TTC549 (cell line): ENCODE data around the gene LDLRAD4.
"Not testable (repeated sequence)": the region's sequence is repeated elsewhere in the genome, so short reads cannot be mapped to it uniquely, and the experiment has no call there.

Experiments
- FAIRE-seq: peaks from 2 replicates; lab custom pipeline; 2012; peaks lifted over from hg19 to GRCh38; lab: Jason Lieb, UNC

Gene LDLRAD4

DNA sequence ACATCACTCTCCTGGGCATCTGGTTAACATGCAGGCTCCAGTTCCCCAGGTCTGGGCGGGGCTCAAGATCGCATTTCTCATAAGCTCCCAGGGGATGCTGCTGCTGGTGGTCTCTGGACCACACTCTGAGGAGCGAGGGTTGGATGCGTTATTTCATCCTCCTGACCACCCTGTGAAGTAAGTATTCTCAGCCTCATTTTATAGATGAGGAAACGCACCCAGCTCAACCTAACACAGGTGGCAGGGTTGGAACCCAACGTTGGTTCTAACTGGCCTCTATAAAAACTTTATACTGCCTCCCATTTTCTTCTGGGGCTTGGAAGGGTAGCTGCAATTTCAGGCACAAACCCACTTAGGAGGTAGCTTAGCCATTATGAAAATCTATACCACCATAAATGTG is 387.3 kb downstream of the LDLRAD4 start:
- no peak for FAIRE-seq

GRCh38 chr18:13606604-13607254 is 388.2 kb downstream of the LDLRAD4 start:
- FAIRE-seq = no peak

DNA sequence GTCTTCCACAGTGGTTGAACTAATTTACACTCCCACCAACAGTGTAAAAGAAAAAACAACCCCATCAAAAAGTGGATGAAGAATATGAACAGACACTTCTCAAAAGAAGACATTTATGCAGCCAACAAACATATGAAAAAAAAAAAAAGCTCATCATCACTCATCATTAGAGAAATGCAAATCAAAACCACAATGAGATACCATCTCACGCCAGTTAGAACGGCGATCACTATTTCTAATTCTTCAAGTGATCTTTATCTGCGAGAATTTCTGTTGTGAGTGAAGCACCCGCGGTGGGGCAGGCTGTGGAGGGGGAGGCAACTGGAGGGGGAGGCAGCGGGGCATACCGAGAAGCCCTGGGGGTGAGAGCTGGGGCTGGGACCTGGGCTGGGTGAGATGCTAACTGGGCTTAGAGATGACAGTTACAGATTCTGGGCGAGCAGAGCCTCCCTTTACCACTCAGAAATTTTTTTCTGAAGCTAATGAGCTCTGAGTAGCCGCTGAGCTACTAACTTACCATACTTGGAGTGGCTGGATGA is 389.5 kb downstream of the LDLRAD4 start:
- not testable (repeated sequence) for FAIRE-seq

GRCh38 chr18:13608791-13609532 is 390.4 kb downstream of the LDLRAD4 start:
- FAIRE-seq = no peak

DNA sequence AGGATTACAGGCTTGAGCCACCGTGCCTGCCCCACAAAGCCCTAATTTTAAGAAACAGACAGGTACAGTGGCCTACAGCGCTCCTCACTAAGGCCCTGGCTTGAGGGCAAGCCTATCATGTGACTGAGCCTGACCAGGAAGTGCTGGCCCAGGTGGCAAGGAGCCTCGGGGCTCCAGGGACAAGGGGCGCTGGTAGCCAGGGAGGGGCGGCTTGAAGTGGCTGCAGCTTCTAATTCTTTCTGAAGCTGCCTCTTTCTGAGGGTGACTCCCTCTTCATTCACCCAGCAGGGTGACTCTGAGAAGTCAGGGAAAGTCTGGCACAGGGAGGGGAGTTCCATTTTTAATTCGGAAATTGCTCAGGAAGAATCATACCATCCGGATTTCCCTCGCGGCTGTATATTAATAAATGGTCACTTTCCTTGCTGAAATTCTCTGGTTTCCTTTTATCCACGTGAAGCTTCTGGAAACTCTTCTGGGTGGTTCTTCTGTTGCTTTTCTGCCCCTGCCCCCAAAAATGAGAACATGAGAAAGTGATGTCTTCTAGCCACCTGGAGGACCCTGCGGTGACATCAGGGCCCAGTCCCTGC is 392.1 kb downstream of the LDLRAD4 start:
- FAIRE-seq = no peak

GRCh38 chr18:13611142-13611600 is 392.6 kb downstream of the LDLRAD4 start:
- no peak for FAIRE-seq

- FAIRE-seq = no peak
Observed at GRCh38 chr18:13611601-13612195, 393.1 kb downstream of the LDLRAD4 start.

DNA sequence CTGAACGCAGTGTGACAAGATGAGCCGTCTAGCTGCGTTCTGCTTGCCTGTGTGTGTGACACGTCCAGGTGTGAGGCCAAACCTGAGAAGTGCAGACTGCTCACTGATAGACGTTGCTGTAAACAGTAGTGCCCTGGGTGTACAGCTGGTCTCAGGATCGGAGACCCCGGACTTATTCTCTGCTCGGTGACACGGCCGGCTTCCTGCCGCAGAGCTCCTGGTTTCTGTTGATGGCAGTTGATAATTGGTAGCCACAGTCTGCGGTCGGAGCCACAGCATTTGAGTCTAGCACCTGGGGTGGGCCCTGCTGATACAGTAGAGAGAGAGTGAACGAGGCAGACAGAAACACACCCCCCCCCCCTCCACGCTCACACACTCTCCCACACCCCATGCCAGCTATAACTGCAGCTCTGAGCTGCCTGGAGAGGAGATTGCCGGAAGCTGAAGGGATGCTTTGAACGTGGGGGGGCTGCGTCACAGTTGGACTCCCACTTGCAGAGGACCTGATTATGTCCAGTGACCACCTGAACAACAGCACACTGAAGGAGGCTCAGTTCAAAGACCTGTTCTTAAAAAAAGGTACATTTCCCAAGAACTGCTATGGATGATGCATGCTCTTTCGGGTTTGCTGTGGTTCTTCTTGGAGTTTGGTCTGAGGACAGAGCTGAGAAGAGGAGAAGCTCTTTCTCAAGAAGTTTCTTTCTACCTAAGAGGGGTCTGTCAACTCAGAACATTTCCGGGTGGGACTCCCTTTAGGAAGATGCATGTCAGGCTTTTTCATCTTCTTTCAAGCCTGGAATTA is 393.8 kb downstream of the LDLRAD4 start:
- FAIRE-seq = no peak

DNA sequence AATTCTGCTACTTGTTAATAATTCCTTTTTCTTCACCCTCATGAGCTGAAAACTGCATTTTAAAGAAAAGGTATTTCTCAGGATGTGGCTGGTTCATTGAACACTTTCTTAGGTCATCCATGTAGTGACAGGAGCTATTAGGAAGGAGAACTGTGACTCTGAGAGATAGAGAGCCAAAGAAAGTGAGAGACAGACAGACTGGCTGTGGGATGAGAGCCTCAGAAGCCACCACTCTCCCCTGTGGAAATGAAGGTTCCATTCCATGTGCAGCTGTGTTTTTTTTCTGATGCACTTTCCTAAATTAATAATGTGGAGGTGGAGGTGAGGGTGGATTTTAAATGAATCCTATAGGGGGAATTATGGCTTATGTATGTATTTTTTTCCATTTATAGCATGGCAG is 394.5 kb downstream of the LDLRAD4 start:
- no peak for FAIRE-seq

DNA sequence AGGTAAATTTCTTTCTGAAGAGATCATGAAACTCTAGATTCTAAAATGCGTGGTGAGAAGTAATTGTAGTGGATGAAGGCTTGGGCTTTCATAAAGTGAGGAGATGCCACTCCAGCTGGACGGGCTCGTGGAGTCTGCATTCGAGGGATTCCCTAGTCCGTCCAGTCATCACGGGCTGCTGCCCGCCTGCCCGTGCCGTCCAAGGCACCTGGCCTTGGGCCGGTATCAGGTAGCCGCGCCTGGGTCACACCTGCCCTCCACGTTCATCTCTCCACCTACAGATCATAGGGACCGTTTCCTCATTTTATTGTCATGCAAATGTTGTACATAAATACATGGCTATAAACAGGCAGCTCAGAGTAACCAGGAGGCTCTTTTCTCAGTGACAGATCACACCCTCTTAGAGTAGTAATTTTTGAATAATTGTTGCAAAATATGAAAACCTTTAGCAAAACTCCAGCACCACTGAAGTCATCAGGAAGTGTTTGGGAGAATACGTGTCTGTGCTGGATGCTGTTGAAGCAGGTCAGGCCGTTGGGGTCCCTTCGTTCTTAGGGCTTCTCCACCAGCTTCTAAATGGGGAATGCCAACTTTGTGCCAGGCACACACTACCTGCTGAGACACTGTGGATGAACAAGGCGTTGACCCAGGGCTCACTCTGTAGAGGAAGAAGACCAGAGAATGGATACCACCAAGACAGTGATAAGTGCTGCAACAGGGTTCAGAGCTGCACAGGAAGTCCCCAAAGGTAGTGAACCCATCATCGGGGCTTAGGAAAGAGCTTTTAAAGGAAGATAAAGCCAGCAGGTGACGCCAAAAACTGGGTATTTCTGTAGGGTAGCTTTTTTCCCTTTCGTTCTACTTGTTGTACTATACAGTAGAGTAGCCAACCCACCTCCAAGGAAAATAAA is 395.3 kb downstream of the LDLRAD4 start:
- no peak for FAIRE-seq

DNA sequence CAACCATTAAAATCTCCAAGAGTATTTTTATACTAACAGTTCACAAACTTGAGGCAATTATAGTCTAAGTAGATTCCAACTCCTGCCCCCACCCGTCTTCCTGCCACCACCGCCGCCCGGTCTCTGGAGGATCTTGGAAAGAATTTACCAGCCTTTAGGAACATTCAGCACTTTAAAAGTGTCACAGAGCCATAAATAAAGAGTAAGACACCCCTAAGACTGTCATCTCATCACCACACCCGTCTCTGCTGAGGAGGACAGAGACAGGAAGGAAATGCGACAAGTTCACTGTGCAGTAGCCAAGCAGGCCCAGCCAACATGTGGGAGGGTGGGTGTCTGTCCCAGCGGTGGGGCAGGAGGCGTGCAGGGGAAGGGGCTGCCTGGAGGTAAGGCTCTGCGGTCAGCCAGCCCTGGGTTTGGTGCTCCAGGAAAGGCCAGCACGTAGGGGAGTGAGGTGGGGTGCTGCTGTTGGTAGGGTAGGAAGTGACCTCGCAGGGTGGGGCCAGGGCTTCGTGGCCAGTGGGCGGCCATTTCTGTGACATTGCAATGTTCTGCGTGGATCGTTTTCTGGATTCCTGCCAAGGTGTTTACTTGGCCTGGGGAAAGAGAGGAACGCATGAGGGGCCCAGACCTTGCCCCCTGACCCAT is 396.2 kb downstream of the LDLRAD4 start:
- FAIRE-seq = no peak

- no peak for FAIRE-seq
Observed at GRCh38 chr18:13615432-13615861, 396.9 kb downstream of the LDLRAD4 start.

- FAIRE-seq = no peak
Observed at GRCh38 chr18:13616041-13616440, 397.5 kb downstream of the LDLRAD4 start.

DNA sequence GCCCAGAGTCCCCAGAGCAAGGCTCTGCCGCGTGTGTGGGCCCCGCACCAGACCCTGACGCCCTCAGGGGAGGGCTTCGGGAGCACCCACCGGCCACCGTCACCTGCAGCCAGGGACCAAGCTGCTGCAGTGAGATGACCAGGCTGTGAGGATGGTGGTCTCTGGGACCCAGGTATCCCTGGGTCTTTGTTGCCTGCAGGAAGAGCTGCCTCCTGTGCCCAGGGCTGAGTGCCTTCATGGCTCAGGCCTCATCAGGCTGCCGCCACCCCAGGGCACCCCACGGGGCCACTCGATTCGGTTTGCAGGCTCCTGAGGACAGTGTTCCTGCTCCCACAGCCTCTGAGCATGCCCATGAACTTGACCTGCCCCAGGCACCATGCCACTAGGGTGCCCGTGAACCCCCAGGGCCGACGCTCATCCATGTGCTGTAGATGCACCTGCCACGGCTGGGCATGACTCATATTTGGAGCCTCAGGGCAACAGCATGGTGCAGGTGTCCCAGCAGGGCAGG is 398.0 kb downstream of the LDLRAD4 start:
- FAIRE-seq = no peak

DNA sequence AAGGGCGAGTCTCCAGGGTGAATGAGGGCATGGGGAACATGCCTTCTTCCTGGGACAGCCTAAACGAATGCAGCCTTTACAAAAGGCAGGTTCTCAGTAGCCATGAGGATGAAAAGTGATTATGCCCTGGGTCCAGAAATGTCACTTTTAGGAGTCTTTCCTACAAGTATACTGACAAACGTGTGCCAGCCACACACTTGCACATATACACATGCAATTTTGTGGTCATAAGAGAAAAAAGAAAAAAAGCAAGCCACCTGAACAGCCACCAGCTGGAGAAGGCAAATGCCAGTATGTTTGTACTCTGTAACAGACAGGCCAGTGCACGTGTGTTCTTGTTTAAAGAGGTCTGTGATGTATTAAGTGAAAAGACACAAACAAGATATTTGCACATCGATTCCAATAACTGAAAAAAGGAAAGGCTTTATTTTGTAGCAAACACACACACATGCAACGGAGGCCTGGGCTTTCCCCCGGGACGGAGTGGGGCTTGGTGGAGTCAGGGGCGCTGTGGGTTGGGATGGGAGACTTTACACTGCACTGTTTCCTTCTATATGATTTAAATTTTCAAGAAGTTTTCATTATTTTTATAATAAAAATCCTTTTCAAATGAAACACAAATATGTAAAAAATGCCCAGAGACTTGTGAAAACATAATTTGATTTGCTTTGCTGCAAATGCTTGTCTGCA is 399.4 kb downstream of the LDLRAD4 start:
- FAIRE-seq = no peak

- no peak for FAIRE-seq
Observed at GRCh38 chr18:13618760-13619438, 400.3 kb downstream of the LDLRAD4 start.

GRCh38 chr18:13619505-13620205 is 401.1 kb downstream of the LDLRAD4 start:
- FAIRE-seq = no peak

DNA sequence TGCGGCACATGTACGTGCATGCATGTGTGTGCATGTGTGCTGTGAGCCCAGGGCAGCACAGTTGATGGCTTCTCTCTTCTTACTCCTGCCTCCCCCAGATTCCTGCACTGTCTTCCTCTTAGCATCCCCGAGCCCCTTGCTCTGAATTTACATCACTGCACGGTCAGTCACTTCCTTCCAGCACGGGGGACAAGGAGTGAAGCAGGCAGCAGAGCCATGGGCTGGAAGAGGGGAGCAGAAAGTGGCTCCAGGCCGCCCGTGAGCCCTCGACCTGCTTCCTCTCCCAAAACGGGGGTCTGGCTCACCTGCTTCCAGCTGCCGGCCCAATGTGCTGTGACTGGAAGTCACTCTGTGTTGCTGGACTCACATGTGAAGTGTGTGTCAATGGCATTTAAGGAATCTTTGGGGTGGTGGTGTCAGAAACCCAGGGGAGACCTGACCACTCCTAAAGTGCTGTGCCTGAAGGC is 401.7 kb downstream of the LDLRAD4 start:
- FAIRE-seq = no peak
